Type B pancreatic cell (in vitro differentiated cells): ENCODE data around the gene TMEM269. TPM values are rescaled to one million over a fixed set of nuclear protein-coding genes. Genes with fewer than 3 reads are reported as not detected.
A peak's percentile ranks its signal among the peaks of the same experiment; 100 is the strongest.

Source experiments
- DNase-seq: peaks from one replicate; pipeline ENCODE4 v3.0.0; 2021; ENCODE audit warnings: mixed read lengths; ENCODE audit not compliant: unreplicated experiment; ENCODE audit errors: extremely low spot score
- H3K27ac Mint-ChIP-seq: 2 replicates; pipeline ENCODE4 v1.8.0; 2021; ENCODE audit warnings: mild to moderate bottlenecking, mixed read lengths
- H3K27me3 Mint-ChIP-seq: 2 replicates; pipeline ENCODE4 v1.8.0; 2021; ENCODE audit warnings: mixed read lengths
- H3K36me3 Mint-ChIP-seq: 2 replicates; pipeline ENCODE4 v1.8.0; 2021; ENCODE audit warnings: mixed read lengths
- H3K4me1 Mint-ChIP-seq: one replicate; pipeline ENCODE4 v1.8.0; 2021; ENCODE audit warnings: mixed read lengths; ENCODE audit not compliant: unreplicated experiment
- H3K4me3 Mint-ChIP-seq: 2 replicates; pipeline ENCODE4 v1.8.0; 2021; ENCODE audit warnings: mild to moderate bottlenecking, mixed read lengths
- H3K9me3 Mint-ChIP-seq: 2 replicates; pipeline ENCODE4 v1.8.0; 2021; ENCODE audit warnings: mixed read lengths
- CTCF ChIP-seq: fragments of 200-600 bp; sonication (generic); conservative IDR thresholded peaks from 2 replicates; pipeline ENCODE4 v1.5.0; 2021; ENCODE audit warnings: antibody characterized with exemption, mild to moderate bottlenecking
- total RNA-seq: library from RNA; stranded (reverse); gene quantifications from 2 replicates; pipeline ENCODE4 v1.2.1, GENCODE V29; 2021; ENCODE audit warnings: low replicate concordance

The TMEM269 gene
- total RNA-seq, 1 donor from 2014 or later: 0.41 TPM

DNA sequence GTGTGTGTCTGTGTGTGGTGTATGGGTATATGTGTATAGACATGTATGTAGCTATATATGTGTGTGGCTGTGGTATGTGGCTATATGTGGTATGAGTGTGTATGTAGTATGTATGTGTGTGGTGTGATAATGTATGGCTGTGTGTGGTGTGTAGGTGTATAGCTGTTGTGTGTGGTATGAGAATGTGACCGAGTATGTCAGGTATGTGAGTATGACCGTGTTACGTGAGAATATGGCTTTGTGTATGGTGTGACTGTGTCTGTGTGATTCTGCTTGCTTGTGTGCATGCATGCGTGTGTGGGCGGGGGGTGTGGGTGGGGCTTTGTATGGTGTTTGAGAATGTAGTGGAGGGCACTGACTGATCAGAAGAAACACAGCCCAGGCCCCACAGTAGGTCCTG, 65.2 kb downstream of the TMEM269 start:
- Mint-ChIP-seq H3K9me3 (peaks cover 13% of the 10 kb centered on the region), H3K27ac (no peak overlapping the region), H3K27me3 (no peaks in the 10 kb centered on the region), H3K4me1 (peaks cover 24% of the 10 kb centered on the region), H3K36me3 (peaks cover 53% of the 10 kb centered on the region), H3K4me3 (peak overlapping the region; percentile 2)
- no peak for DNase-seq
- no peak for TF ChIP-seq CTCF

Other genes starting within 250 kb of the TMEM269 start
- 42.5 and 58.9 TPM in 2 replicates for gene PPIH, start 126.6 kb upstream of the TMEM269 start, total RNA-seq
- gene YBX1, start 102.6 kb upstream of the TMEM269 start, total RNA-seq: 508 and 709 TPM in 2 replicates
- 0.33 and 2.3 TPM in 2 replicates for gene CLDN19, start 44.8 kb upstream of the TMEM269 start, total RNA-seq
- gene P3H1, start 18.0 kb upstream of the TMEM269 start, total RNA-seq: 30.7 and 77.2 TPM in 2 replicates
- 5.9 and 9.1 TPM in 2 replicates for gene C1orf50, start 17.7 kb upstream of the TMEM269 start, total RNA-seq
- gene ERMAP, start 32.1 kb downstream of the TMEM269 start, total RNA-seq: 8.4 and 10.3 TPM in 2 replicates
- gene SVBP, start 32.4 kb downstream of the TMEM269 start, total RNA-seq: 31.3 and 42.9 TPM in 2 replicates
- gene ZNF691, start 61.6 kb downstream of the TMEM269 start, total RNA-seq: 11.2 and 18.0 TPM in 2 replicates
- gene SLC2A1, start 173.9 kb downstream of the TMEM269 start, total RNA-seq: 192 and 706 TPM in 2 replicates